Prostate gland (tissue), 2 donors: ENCODE measurements around the gene SMYD3.

Experiments
- CTCF ChIP-seq, 4 experiments: fragments of 200-600 bp in 2 of 4; fragments of 450-650 bp in 2 of 4; sonication (generic) in 2 of 4; IDR thresholded peaks; 1 replicate in 3 of 4; 2 replicates in 1 of 4; pipeline ENCODE4 v1.5.1; 2016 to 2019; ENCODE audit warnings: antibody characterized with exemption in 4 of 4, mild to moderate bottlenecking in 2 of 4, moderate library complexity in 2 of 4
- POLR2A ChIP-seq: fragments of 450-650 bp; IDR thresholded peaks from one replicate; pipeline ENCODE4 v1.6.1; 2016; ENCODE audit warnings: antibody characterized with exemption, mild to moderate bottlenecking

- TF ChIP-seq POLR2A, result no peak
- no peak for TF ChIP-seq CTCF (IDR thresholded peaks at IDR 0.05)
Observed at GRCh38 chr1:245931450-245931849, 575.6 kb downstream of the SMYD3 start.
